HuH-7.5 (cell line): ENCODE measurements around the gene HPS1.

Source experiments
- DNase-seq: peaks from one replicate; pipeline ENCODE4 v3.0.0; 2011; ENCODE audit warnings: low spot score

Gene HPS1

GRCh38 chr10:98431016-98431415, 15.7 kb downstream of the HPS1 start:
- DNase-seq, result no peak

DNA sequence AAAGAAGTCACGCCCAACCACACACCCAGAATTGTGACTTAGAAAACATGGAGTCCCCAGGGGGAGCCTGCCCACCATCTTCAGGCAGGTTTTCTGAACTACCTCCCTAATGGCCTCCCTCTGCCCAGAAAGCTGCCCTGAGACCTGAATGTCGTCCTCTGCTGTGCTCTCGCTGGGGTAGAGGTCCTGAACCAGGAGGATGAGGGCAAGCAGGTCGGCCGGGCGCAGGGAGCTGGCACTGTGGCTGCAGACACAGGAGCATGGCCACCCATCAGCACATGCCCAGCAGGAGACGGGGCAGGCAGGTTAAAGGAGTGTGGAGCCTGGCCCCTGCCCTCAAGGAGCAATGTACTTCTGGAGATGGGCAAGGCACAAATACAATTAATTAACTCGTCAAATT, 16.3 kb downstream of the HPS1 start:
- no peak for DNase-seq

DNA sequence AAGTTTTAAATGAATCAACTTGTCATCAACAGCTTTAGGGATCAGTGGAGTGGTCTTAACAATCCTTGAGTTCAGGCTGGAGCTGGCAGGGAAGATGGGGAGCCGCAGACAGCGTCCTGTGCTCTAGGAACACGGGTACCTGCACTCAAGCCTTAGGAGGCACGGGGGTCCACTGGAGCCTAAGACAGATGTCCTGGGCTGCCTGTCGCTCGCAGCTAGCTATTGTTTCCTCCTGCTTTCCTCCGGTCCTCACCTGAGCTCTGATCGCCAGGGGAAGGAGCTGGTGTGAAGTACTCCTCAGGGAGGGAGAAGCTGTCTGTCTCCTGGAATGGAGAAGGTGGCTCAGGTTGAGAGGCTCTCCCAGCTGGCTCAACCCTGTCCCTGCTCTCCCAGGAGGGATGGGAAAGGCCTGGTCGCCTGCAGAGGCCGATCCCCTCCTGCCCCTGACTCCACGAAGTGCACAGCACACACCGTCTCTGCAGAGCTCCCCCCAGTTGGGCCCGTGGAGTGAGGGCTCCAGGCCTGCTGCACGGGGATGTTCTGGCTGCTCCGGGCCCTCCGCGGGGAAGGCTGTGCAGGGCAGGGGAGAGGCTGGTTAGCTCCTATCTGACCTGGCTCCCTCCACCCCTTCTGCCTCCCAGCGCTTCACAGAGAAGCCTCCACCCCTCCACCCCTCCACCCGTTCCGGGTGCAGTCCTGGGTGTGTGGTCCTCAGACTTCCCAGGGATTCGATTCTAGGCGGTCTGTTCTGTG, 17.2 kb downstream of the HPS1 start:
- DNase-seq, result no peak

- no peak for DNase-seq
Measured at GRCh38 chr10:98427011-98427515, 19.7 kb downstream of the HPS1 start.

- peak; percentile 74 for DNase-seq
Measured at GRCh38 chr10:98425511-98426352, 21.0 kb downstream of the HPS1 start.

DNA sequence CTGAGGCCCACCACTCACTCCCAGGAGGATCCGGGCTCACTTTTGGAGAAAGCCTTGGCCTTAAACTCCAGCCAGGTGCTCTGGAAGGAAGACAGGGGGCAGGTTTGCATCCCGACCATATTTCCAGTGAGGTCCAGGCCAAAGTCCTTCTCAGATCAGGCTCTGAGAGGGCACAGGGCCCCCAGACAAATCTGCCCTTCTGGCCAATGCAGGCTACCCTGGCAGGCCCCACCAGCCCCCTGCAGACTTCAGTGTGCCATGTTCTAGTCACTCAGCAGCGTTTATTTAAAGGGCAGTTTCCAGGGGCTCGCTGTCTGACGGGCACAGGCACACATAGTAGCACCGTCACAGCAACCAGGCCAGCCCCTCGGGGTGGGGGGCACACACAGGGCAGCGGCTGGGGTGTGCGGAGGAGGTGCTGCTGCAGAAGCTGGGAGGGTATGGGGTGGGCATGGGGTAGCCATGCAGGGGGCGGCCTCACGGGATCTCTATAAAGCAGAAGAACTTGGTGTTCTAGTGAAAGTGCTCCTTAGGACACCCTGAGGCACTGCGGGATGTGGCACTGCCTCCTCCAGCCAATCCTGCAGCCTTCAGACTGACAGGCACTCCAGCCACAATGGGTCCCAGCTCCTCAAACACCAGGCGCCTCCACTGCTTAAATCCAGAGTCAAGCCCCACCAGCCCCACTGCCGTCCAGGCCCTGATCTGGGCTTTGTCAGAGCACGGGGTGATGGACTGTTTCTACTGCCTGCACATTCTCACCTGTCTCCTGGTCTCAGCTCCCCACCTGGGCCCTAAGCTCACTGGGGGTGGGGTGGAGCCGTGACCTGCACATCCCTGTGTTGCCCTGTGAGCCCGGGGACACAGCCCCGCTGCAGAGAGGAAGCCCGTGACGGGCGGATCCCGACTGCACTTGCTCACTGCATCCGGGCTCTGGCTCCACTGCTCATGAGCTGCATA, 22.2 kb downstream of the HPS1 start:
- no peak for DNase-seq

DNA sequence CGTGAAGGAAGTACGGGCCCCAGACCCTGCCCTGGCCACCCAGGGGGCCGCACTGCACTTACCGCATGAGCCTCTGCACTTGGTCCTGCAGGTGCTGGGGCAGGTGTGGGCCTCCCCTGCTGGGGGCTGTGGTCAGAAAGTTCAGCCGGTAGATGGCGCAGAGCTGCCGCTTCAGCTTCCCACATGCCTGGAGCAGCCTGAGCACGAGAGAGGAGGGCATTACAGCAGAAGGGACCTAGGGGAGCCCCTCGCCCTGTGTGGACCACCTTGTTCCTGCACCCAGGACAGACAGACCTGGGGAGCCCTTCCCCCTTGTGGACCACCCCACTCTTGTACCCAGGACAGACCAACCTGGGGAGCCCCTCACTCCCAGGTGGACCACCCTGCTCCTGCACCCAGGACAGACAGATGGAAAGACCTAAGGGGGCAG, 23.0 kb downstream of the HPS1 start:
- peak; percentile 46 for DNase-seq

DNA sequence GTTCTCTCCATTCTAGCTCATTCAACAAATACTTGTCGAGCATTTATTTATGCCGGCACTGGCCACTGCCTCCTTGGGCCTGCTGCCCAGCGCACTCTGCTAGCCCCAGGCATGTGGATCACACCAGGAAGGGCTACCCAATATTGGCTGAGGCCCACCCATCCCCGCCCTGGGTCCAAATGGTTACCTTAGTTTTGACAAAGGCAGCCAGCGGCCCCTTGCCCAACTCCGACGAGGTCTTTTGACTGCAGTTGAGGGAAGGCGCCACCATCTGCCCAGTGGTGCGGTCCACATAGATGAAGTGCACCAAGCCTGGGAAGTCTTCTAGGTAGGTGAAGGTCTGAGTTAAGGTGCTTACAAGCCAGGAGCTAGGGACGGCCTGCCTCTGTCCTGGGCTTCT, 24.6 kb downstream of the HPS1 start:
- DNase-seq, result no peak

- no peak for DNase-seq
Measured at GRCh38 chr10:98420786-98421185, 25.9 kb downstream of the HPS1 start.

DNA sequence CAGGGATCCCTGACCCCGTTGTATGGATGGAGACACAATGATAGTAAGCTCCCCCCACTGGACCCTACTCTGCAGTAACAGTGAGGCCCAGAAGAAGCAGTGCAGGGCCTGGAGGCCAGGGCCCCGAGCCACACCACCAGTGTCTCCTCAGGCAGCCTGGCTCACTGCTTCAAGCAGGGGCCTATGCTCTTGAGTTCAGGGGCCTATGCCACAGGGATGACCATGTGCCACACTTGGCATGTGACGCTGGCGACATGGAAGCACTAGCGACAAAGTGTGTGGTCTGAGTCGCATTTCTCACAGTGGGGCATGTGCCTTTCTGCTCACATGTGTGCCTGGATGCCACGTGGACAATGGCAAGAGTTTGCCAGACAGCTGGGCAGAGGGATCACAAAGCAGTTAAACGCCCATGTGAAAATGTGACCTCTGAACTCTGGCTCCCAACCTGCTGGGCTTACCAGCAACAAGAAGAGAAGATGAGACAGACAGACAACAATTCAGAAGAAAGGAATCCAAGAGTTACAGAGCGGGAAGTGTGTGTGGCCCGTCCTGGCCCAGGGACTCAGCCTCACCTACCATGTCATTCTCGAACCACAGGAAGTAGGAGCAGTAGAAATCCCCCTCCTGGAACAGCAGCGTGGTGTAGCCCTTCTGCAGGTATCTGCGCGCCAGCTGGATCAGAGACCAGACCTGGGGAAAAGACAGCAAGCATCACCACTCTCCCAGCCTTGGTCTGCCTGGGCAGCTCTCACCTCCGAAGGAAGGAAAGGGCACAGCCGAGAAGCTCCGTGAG, 27.1 kb downstream of the HPS1 start:
- no peak for DNase-seq

DNA sequence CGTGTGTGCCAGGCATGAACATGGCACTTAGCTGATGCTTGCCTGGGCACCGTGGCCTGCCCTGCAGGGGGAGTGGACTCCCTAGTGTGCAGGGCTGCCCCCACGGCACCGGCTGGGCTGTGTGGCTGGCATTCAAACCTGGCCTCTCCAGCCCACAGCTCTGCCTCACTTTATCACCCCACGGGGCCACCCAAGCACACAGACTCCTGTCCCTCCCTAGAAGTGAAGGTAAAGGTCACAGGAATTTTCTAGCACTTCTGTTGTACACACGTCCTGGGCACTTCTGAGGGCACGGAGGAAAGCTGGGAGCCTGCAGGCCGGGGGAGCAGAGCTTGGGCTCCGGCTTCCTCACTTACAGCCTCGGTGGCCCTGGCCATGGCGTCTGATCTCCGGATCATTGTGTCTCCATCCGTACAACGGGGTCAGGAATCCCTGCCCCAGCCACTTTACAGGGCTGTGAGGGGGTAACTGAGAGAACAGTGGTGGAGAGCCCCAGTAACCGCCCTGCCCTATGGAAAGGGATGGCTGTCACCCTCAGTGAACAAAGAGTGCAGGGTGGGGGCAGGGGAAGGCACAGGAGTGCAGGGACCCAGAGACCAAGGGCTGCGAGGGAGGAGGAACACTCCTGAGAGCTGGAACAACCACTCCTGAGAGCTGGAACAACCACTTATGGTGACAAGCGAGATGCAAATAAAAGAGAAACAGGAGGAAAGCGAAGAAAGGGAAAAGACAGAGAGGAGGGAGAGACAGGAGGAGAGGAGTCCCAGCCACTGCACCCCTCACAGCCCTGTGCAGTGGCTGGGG, 27.9 kb downstream of the HPS1 start:
- no peak for DNase-seq

DNA sequence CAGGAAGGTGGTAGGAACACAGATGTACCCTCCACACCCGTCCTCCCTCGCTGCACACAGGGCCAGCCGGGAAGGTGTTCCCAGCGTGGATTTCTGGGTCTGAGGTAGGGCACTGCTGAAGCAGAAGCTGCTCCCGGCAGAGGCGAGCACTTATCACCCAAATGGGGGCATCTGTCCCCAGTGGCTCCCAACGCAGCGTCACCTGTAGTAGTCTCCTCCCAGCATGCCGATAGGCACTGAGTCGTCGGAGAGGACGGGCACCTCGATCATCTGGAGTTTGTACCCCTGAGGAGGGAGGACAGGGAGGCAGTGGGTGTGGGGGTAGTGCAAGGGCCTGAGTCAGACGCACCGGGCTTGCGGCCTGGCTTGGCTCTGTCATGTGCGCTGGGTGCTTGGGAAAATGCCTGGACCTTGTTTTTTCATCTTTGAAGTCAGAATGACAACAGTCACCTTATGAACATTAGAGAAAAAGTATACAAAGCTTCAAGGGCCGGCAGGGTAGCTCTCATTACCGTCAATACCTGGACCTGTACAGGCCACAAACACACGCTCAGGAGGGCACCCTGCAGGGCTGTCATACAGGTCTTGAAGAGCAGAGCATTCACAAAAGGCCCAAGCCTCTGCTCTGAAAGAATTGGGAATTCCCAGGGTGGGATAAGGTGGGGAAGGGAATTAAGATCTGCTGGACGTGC, 28.6 kb downstream of the HPS1 start:
- no peak for DNase-seq

- DNase-seq, result no peak
Measured at GRCh38 chr10:98417481-98417959, 29.2 kb downstream of the HPS1 start.

- no peak for DNase-seq
Measured at GRCh38 chr10:98416606-98417388, 29.9 kb downstream of the HPS1 start.

DNA sequence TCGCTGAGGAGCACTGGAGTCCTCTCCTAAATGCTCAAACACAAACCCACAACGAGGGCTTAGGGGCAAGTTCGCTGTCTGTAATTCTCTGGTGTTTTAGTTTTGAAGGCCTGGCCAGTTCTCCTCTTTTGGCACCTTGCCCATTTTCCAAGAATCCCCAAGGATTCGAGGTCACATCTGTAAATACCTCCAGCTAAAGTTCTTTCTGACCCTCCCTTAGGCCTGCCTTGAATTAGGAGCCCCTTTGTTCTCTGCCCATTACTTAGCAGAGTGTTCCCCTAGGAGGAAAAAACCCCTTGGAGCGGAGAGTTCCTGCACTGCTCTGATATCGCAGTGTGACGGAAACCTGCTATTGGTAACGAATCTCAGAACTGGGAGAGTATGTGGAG, 31.0 kb downstream of the HPS1 start:
- DNase-seq, result no peak

- DNase-seq, result peak; percentile 80
Measured at GRCh38 chr10:98414932-98415730, 31.6 kb downstream of the HPS1 start, which contains the start of gene PYROXD2. PYROXD2 (minus strand) TSS chr10:98415182; CDS start chr10:98415135, 47 bp downstream.

DNA sequence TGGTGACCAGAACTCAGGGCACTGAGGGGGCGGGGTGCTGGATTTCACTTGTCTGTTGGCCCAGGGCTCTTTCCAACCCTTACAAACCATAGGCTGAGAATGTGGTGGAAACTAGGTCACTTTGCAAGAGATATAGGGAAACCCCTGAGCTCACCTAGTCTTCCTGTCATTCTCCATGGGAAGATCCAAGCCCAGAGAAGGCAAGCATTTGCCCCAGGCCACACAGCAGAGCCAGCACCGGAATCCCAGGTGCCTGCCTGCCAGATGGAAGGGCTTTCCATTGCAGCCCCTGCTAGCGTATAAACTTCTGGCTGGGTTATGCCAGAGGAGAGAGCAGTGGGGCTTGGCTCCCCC, 32.2 kb downstream of the HPS1 start:
- no peak for DNase-seq

GRCh38 chr10:98411768-98412167, 35.0 kb downstream of the HPS1 start:
- DNase-seq, result no peak
